Choroid plexus epithelial cell (primary cell): Measurements from ENCODE around the gene SAFB.

Source experiments
- DNase-seq: peaks from one replicate; pipeline ENCODE4 v3.0.0-alpha.2; 2010; ENCODE audit warnings: low read depth
- H3K4me3 ChIP-seq: 2 replicates; pipeline ENCODE4 v1.5.1; 2011; ENCODE audit warnings: low read depth, mild to moderate bottlenecking, control low read depth, low read length, moderate library complexity
- TF ChIP-seq, protein P1 (sequence below): conservative IDR thresholded peaks from 2 replicates; pipeline ENCODE4 v1.5.1; 2011; ENCODE audit warnings: low read depth, mild to moderate bottlenecking, control low read depth, inconsistent platforms, low read length, moderate library complexity

SAFB gene

GRCh38 chr19:5637971-5638370 is 15.1 kb downstream of the SAFB start:
- TF ChIP-seq, protein P1, sequence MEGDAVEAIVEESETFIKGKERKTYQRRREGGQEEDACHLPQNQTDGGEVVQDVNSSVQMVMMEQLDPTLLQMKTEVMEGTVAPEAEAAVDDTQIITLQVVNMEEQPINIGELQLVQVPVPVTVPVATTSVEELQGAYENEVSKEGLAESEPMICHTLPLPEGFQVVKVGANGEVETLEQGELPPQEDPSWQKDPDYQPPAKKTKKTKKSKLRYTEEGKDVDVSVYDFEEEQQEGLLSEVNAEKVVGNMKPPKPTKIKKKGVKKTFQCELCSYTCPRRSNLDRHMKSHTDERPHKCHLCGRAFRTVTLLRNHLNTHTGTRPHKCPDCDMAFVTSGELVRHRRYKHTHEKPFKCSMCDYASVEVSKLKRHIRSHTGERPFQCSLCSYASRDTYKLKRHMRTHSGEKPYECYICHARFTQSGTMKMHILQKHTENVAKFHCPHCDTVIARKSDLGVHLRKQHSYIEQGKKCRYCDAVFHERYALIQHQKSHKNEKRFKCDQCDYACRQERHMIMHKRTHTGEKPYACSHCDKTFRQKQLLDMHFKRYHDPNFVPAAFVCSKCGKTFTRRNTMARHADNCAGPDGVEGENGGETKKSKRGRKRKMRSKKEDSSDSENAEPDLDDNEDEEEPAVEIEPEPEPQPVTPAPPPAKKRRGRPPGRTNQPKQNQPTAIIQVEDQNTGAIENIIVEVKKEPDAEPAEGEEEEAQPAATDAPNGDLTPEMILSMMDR: no peak
- no peak for DNase-seq
- H3K4me3 ChIP-seq: no peak overlapping the region

- no peak overlapping the region for H3K4me3 ChIP-seq
- DNase-seq: no peak
- TF ChIP-seq, protein P1: no peak
Measured at GRCh38 chr19:5641171-5641570, 18.3 kb downstream of the SAFB start.

DNA sequence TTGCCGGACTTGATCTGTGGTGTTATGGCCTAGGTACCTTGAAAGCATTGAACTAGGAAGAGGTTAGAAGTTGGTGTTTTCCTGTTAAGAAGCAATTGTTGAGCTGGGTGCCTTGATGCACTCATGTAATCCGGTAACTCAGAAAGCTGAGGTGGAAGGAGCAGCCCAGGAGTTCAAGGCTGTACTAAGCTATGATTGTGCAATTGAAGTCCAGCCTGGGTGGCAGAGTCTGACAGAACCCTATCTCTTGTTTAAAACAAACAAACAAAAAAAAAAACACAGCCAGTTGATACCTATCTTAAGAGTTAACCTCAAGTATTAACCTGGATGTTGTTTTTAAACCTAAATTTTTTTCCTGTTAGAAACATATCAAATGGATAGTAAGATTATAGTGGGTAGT is 19.3 kb downstream of the SAFB start:
- DNase-seq: peak; percentile 46
- H3K4me3 ChIP-seq: no peak overlapping the region
- TF ChIP-seq, protein P1: no peak

DNA sequence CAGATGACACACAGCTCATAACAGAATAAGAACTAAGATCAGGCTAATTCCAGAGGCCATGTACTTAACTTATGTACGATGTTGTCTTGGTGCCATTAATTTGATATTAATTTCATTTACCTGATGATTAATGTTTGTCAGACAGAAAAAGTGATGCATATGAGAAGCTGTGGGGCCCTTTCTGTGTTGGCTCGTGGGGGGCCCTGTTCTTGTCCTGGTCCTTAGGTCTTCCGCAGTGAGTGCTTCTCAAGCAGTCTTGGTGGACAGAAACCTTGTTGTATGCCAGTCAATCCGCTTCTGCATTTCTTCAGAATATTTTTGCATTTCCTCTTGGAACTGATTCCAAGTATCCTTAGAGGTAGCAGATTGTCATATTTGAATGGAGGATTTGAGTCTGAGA is 20.2 kb downstream of the SAFB start:
- TF ChIP-seq, protein P1: no peak
- no peak for DNase-seq
- H3K4me3 ChIP-seq: no peak overlapping the region

- no peak overlapping the region for H3K4me3 ChIP-seq
- peak; percentile 47 for DNase-seq
- TF ChIP-seq, protein P1: no peak
Measured at GRCh38 chr19:5644037-5644436, 21.2 kb downstream of the SAFB start.

GRCh38 chr19:5645409-5645808 is 22.5 kb downstream of the SAFB start:
- no peak overlapping the region for H3K4me3 ChIP-seq
- no peak for DNase-seq
- TF ChIP-seq, protein P1: no peak

DNA sequence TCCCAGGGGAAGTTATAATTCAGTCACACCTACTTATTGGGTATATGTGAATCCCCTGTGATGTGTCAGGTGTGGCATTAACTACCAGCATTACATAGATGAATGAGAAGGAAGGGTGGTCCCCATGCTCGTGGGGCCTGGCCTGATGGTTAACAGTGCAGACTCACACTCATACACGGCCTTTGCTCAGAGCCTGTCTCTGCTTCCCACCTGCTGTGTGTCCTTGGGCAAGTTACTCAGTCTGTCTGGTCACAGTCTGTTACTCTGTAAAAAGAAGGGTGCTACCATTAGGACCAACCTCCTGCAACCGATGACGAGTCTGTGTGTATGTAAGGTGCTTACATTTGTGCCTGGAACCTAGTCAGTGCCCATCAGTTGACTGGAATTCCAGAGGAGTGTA is 23.8 kb downstream of the SAFB start:
- TF ChIP-seq, protein P1: no peak
- DNase-seq: no peak

More for the DNA sequence above, 23.8 kb downstream of the SAFB start:
- H3K4me3 ChIP-seq: no peak overlapping the region
